ENCODE results near the gene SCUBE1.

DNA sequence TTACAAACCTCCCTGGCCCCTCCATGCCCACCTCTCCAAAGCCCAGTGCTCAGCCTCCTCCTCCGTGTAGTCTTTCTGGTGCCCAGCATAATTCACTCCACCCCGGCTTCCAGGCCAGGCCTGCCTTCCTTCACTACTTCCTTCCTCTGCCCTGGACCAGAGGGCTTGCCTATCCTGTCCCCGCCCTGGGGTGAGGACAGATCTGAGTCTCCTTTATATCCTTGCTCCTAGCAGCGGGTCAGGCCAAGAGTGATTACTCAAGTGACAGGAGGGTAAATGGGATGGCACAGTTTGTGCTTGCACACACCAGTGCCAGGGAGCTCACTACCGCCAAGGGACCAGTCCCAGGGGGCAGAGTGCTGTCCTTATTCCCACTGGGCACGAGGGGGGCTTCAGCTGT is 48.0 kb downstream of the SCUBE1 start:
- TF ChIP-seq, protein P1, sequence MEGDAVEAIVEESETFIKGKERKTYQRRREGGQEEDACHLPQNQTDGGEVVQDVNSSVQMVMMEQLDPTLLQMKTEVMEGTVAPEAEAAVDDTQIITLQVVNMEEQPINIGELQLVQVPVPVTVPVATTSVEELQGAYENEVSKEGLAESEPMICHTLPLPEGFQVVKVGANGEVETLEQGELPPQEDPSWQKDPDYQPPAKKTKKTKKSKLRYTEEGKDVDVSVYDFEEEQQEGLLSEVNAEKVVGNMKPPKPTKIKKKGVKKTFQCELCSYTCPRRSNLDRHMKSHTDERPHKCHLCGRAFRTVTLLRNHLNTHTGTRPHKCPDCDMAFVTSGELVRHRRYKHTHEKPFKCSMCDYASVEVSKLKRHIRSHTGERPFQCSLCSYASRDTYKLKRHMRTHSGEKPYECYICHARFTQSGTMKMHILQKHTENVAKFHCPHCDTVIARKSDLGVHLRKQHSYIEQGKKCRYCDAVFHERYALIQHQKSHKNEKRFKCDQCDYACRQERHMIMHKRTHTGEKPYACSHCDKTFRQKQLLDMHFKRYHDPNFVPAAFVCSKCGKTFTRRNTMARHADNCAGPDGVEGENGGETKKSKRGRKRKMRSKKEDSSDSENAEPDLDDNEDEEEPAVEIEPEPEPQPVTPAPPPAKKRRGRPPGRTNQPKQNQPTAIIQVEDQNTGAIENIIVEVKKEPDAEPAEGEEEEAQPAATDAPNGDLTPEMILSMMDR (IDR thresholded peaks at IDR 0.05), result no peak
- no peak for TF ChIP-seq POLR2AphosphoS5 (IDR thresholded peaks at IDR 0.05)
